HUES48 (cell line): Measurements from ENCODE around the gene TSN.
"Not testable (repeated sequence)": the region's sequence is repeated elsewhere in the genome, so short reads cannot be mapped to it uniquely, and the experiment has no call there.

Experiments
- H3K27ac ChIP-seq: one replicate; pipeline ENCODE4 v1.7.0; 2013; ENCODE audit warnings: low read depth, low read length, inconsistent platforms
- H3K27me3 ChIP-seq: 2 replicates; pipeline ENCODE4 v1.6.1; 2013; ENCODE audit warnings: mild to moderate bottlenecking, low read length; ENCODE audit not compliant: control insufficient read depth, insufficient read depth
- H3K36me3 ChIP-seq: 2 replicates; pipeline ENCODE4 v1.6.1; 2013; ENCODE audit warnings: low read length; ENCODE audit not compliant: control insufficient read depth, insufficient read depth
- H3K4me1 ChIP-seq: 2 replicates; pipeline ENCODE4 v1.6.1; 2013; ENCODE audit warnings: mild to moderate bottlenecking, low read length; ENCODE audit not compliant: control insufficient read depth, insufficient read depth
- H3K4me3 ChIP-seq: 2 replicates; pipeline ENCODE4 v1.5.1; 2013; ENCODE audit warnings: mild to moderate bottlenecking, low read depth, low read length
- H3K9ac ChIP-seq: 2 replicates; pipeline ENCODE4 v1.6.1; 2013; ENCODE audit warnings: mild to moderate bottlenecking, low read depth, low read length, moderate library complexity
- H3K9me3 ChIP-seq: 2 replicates; pipeline ENCODE4 v1.6.1; 2013; ENCODE audit warnings: low read length; ENCODE audit not compliant: control insufficient read depth, insufficient read depth

The TSN gene

GRCh38 chr2:121755237-121756111 lies at the start of gene TSN:
Gene TSN, plus strand, starts transcription at chr2:121755651. Its CDS starts 129 bp downstream, at chr2:121755780.
- Histone ChIP-seq H3K36me3 (peaks cover 31% of the 10 kb centered on the region), H3K27ac (peak within 1 kb of the TSS; percentile 90), H3K27me3 (no peaks in the 10 kb centered on the region), H3K9ac (peak within 1 kb of the TSS; percentile 90), H3K4me3 (peak within 1 kb of the TSS; percentile 96), H3K4me1 (peaks cover 5% of the 10 kb centered on the region; the same call in 1 of the 2 replicates), H3K9me3 (no peaks in the 10 kb centered on the region)

- Histone ChIP-seq H3K9ac (no peak overlapping the region), H3K36me3 (no peaks in the 10 kb centered on the region), H3K27me3 (no peaks in the 10 kb centered on the region), H3K4me1 (no peaks in the 10 kb centered on the region; the same call in 1 of the 2 replicates), H3K27ac (no peak overlapping the region), H3K9me3 (no peaks in the 10 kb centered on the region), H3K4me3 (no peak overlapping the region)
Measured at GRCh38 chr2:121705958-121706357, 49.5 kb upstream of the TSN start.

- no peak overlapping the region for H3K9ac ChIP-seq
- H3K9me3 ChIP-seq, result no peaks in the 10 kb centered on the region
Measured at GRCh38 chr2:121707344-121707919, 48.0 kb upstream of the TSN start.

GRCh38 chr2:121707920-121708361 lies 47.5 kb upstream of the TSN start:
- no peak overlapping the region for H3K9ac ChIP-seq
- no peak overlapping the region for H3K4me3 ChIP-seq

More at GRCh38 chr2:121707344-121707919, 48.0 kb upstream of the TSN start:
- no peak overlapping the region for H3K4me3 ChIP-seq
- H3K4me1 ChIP-seq, result no peaks in the 10 kb centered on the region; the same call in 1 of the 2 replicates
- H3K36me3 ChIP-seq, result no peaks in the 10 kb centered on the region
- no peaks in the 10 kb centered on the region for H3K27me3 ChIP-seq
- H3K27ac ChIP-seq, result no peak overlapping the region

GRCh38 chr2:121709776-121710469 lies 45.5 kb upstream of the TSN start:
- H3K9ac ChIP-seq, result no peak overlapping the region
- no peaks in the 10 kb centered on the region; the same call in 1 of the 2 replicates for H3K4me1 ChIP-seq
- no peaks in the 10 kb centered on the region for H3K9me3 ChIP-seq
- no peaks in the 10 kb centered on the region for H3K36me3 ChIP-seq
- H3K27ac ChIP-seq, result no peak overlapping the region
- no peaks in the 10 kb centered on the region for H3K27me3 ChIP-seq
- H3K4me3 ChIP-seq, result no peak overlapping the region

More at GRCh38 chr2:121707920-121708361, 47.5 kb upstream of the TSN start:
- Histone ChIP-seq H3K36me3 (no peaks in the 10 kb centered on the region), H3K4me1 (no peaks in the 10 kb centered on the region; the same call in 1 of the 2 replicates), H3K27me3 (no peaks in the 10 kb centered on the region), H3K27ac (no peak overlapping the region), H3K9me3 (no peaks in the 10 kb centered on the region)

- Histone ChIP-seq H3K27ac (no peak overlapping the region), H3K4me1 (no peaks in the 10 kb centered on the region; the same call in 1 of the 2 replicates), H3K9me3 (no peaks in the 10 kb centered on the region), H3K9ac (no peak overlapping the region), H3K27me3 (no peaks in the 10 kb centered on the region), H3K36me3 (no peaks in the 10 kb centered on the region), H3K4me3 (no peak overlapping the region)
Measured at GRCh38 chr2:121710470-121711170, 44.8 kb upstream of the TSN start.

- H3K9me3 ChIP-seq, H3K27ac ChIP-seq, H3K4me1 ChIP-seq, H3K9ac ChIP-seq, H3K36me3 ChIP-seq, H3K27me3 ChIP-seq, H3K4me3 ChIP-seq: not testable (repeated sequence)
Measured at GRCh38 chr2:121711481-121711880, 44.0 kb upstream of the TSN start.

- Histone ChIP-seq H3K4me3 (no peak overlapping the region), H3K27me3 (no peaks in the 10 kb centered on the region), H3K9me3 (no peaks in the 10 kb centered on the region), H3K9ac (no peak overlapping the region), H3K27ac (no peak overlapping the region), H3K36me3 (no peaks in the 10 kb centered on the region), H3K4me1 (no peaks in the 10 kb centered on the region)
Measured at GRCh38 chr2:121716126-121716525, 39.3 kb upstream of the TSN start.

GRCh38 chr2:121717529-121717928 lies 37.9 kb upstream of the TSN start:
- Histone ChIP-seq H3K9ac (no peak overlapping the region), H3K9me3 (no peaks in the 10 kb centered on the region), H3K36me3 (no peaks in the 10 kb centered on the region), H3K4me1 (no peaks in the 10 kb centered on the region), H3K27me3 (no peaks in the 10 kb centered on the region), H3K4me3 (no peak overlapping the region), H3K27ac (no peak overlapping the region)

- Histone ChIP-seq H3K9me3 (no peaks in the 10 kb centered on the region), H3K4me3 (no peak overlapping the region), H3K36me3 (peaks cover 7% of the 10 kb centered on the region), H3K4me1 (no peaks in the 10 kb centered on the region), H3K27ac (no peak overlapping the region), H3K27me3 (no peaks in the 10 kb centered on the region), H3K9ac (no peak overlapping the region)
Measured at GRCh38 chr2:121721926-121722325, 33.5 kb upstream of the TSN start.
